HG03378 (cell line): ENCODE measurements around the gene ATP5PD.

Experiments used
- ATAC-seq: cut with Tn5 transposase; IDR thresholded peaks from one replicate; pipeline ENCODE4 v1.9.1; 2021; ENCODE audit warnings: mild to moderate bottlenecking, moderate library complexity; ENCODE audit not compliant: unreplicated experiment

ATP5PD gene

GRCh38 chr17:75046407-75047289 lies at the start of gene ATP5PD, which contains the start of gene KCTD2:
TSS of gene ATP5PD (minus strand) at chr17:75046969. CDS start at chr17:75042650, 4,319 bp downstream.
TSS of gene KCTD2 (plus strand) at chr17:75047225. CDS start at chr17:75047251, 26 bp downstream.
- ATAC-seq: peak; percentile 96

- no peak for ATAC-seq
Observed at GRCh38 chr17:75096082-75096625, 49.4 kb upstream of the ATP5PD start.

GRCh38 chr17:75094871-75095399 lies 48.2 kb upstream of the ATP5PD start:
- no peak for ATAC-seq

GRCh38 chr17:75093548-75094158 lies 46.9 kb upstream of the ATP5PD start:
- no peak for ATAC-seq

GRCh38 chr17:75091855-75092327 lies 45.1 kb upstream of the ATP5PD start:
- no peak for ATAC-seq

DNA sequence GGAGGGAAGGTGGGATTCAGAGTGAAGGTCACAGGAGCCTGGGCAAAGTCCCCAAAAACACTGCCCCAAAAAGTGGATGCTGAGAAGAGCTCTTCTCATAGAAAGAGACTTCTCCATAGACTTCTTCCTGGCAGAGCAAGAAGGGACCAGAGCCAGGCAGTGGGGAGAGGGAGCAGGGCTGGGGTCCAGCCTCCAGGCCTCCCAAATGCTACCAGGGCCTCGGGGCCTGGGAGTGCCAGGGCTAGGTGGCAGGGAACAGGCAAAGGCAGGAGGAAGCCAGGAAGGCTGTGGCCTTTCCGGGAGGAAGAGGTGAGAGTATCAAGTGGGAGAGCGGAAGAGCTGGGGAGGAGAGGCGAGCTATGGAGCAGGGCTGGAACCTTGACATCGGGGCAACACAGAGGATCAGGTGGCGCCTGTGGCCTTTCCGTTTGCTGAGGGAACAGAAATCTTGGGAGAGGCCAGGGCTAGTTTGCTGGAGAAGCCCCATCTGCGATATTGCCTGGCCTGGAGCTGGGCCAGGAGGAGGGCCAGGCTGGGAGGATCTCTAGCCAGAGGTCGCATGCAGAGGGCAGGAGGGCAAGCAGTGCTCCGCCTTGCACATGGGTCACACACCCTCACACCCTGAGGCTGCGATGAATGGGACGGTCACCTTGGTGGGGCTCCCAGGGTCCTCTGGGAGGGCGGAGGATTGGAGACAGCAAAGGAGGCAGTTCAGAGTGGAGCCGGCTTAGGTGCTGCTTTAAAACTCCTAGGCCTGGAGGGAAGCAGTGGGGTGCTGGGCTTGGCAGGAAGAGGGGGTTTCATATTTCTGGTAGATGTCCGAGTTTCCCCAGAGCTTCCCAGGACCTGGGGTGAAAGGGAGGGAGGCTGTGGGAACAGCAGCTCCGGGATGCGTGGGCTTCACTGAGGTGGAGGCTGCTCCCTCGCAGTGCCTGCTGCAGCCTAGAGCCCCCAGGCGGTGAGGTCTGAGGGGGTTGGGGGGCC lies 44.4 kb upstream of the ATP5PD start:
- no peak for ATAC-seq

- ATAC-seq: no peak
Observed at GRCh38 chr17:75088465-75089417, 42.0 kb upstream of the ATP5PD start.

- no peak for ATAC-seq
Observed at GRCh38 chr17:75087558-75088453, 41.0 kb upstream of the ATP5PD start, which contains the start of gene SLC16A5. TSS of gene SLC16A5 (plus strand) at chr17:75087954. CDS start at chr17:75093637, 5,683 bp downstream.

- no peak for ATAC-seq
Observed at GRCh38 chr17:75087182-75087557, 40.4 kb upstream of the ATP5PD start.

DNA sequence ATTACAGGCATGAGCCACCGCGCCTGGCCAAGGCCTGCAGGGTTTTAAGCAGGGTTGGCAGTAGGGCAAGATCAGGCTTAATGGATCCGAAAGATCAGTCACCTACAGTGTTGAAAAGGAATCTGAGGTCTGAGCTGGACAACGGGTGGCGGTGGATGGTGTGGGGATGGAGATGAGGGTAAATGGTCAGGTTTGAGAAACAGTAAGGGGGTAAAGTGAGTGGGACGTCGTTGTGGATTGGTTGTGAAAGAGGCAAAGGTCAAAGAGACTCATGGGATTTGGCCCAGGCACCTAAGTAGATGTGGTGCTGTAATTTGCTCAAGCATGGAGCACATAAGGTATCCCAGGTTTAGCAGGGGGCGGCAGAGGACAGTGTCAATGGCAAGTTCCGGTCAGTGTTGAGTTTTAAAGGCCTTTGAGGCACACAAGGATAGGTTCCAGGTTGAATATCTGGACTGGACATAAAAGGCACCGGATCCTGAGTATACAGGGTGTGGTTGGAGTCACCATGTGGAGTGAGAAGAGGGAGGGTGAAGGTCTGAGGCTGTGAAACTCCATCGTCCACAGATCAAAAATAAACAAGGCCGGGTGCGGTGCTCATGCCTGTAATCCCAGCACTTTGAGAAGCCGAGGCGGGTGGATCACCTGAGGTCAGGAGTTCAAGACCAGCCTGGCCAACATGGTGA lies 39.9 kb upstream of the ATP5PD start:
- ATAC-seq: no peak

GRCh38 chr17:75084039-75084660 lies 37.4 kb upstream of the ATP5PD start:
- ATAC-seq: no peak

DNA sequence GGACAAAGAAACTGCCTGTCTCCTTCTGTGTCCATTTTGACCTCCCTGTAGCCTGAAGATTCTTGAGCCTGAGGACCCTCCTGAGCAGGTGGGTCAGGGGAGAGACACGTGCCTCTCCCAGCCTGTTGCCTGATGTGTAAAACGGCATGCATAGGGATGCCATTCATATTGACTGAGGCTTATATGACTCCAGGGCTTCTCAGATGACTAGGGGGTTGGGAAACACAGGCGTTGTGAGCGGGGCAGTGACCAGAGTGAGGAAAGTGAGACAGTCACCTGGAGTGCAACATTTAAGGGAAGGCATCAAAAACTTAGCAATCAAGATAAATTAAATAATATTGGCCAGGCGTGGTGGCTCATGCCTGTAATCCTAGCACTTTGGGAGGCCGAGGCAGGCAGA lies 35.9 kb upstream of the ATP5PD start:
- ATAC-seq: no peak

DNA sequence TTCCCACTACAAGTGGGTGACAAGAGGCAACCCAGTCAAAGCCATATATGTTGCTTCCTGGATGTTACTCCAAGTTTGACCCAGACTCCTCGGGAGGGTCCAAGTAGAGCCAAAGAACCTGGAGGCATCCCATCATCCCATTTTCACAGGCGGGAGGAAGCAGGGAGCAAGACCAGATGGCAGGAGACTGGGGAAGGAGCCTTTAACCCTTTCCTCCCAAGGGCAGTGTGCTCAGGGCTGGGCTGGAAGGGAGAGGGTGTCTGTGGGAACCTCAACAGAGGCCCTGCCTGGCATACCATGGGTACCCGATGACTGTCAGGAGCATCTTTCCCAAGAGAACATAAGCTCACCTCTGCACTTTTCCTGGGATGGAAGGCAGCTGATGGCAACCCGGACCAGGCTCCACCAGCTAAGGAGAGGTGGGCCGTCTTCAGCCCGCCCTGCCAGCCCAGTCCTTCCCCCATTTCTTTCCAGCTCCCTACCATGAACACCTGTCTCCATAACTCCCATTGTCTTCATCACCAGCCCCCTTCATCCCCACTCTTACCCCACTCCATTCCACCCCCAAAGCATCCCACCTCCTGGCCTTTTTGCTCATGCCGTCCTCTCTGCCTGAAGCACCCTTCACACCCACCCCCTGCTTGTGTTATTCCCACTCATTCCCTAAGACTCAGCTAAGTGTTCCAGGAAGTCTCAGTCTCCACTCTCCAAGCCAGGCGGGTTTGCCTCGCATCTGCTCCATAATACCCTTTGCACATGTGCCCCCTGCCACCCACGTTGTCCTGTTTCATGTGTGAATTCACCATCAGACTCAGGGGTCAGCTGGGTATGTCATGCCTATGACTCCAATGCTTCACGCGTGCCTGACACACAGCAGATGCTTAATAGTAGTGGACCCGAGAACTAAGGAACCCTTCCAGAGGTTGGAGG lies 35.1 kb upstream of the ATP5PD start:
- ATAC-seq: no peak

GRCh38 chr17:75079023-75079373 lies 32.2 kb upstream of the ATP5PD start:
- ATAC-seq: no peak

DNA sequence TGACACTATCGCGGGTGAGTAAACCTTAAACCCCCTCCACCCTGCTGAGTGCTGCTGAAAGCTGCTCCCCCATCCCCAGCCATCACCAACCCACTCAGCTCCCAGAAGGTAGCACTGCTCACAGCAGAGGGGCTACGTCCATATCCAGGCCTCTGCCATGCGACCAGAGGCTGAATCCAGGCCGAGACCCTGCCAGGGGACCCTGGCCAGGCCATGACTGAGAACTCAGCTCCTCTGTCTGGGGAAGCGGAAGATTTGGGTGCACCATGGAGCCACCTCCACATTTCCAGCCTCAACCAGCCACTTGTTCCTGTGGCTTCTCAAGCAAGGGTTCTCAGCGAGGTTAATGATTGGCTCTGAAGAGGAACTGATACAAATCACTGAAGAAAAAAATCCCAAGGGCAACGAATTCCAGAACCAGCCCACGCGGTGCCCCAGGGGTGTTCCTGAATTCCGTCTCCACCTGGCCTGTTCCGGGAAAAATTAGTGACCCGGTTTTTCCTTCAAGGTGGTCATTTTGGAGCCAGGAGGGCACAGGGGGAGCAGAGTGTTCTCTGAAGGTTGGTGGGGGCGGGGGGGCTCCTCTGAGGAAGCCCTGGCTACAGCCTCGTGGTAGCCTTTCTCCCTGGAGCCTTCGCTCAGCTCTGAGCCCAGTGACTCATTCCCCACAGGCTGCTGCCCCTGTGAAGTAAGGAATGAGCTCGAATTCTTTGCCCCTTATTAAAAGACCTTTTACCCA lies 31.7 kb upstream of the ATP5PD start:
- no peak for ATAC-seq
